ENCODE data around the gene FLT3LG.

Gene FLT3LG

DNA sequence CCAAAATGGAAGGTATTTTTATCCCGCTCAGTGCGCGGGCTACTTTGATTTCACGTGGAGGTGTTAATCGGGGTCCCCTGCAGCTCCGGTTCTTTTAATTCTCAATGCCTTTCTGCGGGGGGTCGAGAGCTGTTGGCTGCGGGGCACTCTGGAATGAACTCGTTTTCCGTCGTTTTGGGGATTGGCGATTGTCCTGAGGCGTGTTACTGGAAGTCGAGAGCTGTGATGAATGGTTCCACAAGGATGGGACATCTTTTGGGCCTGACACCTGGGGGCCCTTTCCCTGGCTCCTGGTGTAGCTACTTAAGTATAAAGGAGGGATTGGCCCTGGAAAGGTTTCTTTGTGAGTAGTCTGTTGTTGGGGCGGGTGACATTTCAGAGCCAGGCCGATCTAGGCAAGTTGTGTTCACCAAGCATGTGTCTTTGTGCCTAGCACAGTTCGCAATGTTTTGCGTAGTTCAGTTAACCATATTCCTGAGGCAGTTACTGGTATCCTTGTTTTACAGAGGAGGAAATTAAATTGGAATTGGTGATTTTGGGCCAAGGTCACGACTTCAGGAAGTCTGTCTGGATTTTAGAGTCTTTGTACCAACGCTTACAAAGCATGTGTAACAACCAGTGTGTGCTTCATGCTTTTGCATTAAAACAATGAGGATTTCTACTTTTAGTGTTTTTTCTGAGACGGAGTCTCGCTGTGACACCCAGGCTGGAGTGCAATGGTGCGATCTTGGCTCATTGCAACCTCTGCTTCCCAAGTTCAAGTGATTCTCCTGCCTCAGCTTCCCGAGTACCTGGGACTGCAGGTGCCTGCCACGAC, 14.2 kb downstream of the FLT3LG start:
- DNase-seq = no peak

DNA sequence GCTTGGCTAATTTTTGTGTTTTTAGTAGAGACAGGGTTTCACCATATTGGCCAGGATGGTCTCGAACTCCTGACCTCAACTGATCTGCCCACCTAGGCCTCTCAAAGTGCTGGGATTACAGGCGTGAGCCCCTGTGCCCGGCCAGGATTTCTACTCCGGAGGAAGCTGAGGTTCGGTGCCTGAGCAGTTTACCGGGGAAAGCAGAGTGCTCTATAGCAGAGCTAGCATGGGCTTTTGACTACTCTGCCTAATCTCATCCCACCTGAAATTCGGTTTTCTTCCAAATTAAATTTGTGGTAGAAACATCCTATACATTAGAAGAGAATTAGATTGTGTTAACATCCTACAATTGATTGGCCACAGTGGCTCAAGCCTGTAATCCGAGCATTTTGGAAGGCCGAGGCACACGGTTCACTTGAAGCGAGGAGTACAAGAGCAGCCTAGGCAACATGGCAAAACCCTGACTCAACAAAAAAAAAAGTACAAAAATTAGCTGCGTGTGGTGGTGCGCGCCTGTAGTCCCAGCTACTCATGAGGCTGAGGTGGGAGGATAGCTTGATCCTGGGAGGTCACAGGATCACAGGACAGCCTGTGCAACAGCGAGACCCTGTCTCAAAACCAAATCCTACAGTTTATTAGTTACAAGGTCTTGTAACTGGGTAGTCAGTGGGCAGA, 15.0 kb downstream of the FLT3LG start:
- DNase-seq = no peak

DNA sequence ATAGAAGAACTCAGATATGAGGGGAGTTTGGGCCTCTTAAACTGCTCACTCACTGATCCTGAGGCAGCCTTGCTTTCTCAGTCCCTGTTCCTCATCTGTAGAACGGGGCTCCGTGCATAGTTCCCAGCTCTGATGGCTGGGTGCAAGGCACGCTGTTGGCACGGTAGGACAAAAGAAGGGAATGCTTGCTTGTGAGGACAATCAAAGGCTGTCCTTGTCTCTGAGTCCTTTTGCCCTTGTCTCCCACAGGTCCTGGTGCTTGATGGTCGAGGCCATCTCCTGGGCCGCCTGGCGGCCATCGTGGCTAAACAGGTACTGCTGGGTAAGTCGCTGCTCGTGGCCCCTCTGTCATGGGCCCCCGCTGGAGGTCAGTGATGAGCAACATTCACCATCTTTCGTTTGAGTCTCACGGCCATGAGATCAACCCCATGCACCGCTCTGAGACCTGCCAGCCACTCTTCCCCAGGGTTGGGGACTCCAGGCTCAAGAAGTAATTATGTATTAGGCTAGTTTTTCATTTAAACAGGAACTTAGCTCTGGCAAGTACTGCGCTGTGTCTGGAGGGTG, 15.7 kb downstream of the FLT3LG start:
- no peak for DNase-seq

DNA sequence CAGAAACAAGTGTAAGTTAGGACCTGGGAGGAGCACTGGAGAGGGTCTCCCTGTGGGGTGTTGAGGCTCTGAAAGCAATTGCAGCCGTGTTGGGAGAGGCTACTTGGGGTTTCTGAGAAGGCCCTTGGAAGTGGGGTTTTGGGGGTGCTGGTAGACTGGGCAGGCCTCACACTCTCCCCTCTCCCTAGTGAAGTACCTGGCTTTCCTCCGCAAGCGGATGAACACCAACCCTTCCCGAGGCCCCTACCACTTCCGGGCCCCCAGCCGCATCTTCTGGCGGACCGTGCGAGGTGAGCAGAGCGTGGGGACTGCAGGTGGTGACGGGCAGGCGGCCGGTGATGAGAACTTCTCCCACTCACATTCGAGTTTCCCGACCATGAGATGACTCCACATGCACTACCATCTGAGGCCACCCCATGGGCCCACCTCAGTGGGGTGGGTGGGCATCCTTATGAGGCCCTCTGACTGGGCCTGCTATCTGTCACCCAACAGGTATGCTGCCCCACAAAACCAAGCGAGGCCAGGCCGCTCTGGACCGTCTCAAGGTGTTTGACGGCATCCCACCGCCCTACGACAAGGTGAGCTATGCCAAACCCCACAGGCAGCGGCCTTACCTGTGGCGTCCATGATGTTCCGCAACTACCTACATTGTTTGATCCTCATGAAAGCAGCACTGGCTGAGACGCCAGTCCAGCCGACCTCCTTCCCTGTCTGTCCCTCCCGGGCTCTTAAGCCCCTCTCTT, 16.4 kb downstream of the FLT3LG start:
- no peak for DNase-seq

DNA sequence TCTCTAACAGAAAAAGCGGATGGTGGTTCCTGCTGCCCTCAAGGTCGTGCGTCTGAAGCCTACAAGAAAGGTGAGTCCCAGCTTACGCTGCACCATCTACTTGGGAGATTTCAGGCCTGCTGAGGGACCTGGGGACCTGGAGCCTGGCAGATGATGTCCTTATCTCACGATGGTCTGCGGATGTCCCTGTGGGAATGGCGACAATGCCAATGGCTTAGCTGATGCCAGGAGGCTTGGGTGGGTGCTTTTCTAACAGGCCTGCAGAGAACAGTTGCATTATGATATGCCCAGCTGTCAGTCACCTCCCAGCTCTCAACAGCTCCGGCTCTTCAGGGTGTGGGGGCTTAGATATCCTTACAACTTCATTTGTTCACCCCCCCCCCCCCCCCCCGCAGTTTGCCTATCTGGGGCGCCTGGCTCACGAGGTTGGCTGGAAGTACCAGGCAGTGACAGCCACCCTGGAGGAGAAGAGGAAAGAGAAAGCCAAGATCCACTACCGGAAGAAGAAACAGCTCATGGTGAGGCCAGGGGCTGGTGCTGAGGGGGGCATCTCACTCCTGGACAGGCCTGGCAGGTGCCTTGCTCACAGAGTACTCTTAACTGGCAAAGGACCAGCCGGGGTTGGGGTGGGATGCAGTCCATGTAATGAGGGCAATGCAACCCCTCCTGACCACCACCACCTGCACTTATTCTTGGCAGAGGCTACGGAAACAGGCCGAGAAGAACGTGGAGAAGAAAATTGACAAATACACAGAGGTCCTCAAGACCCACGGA, 17.2 kb downstream of the FLT3LG start:
- DNase-seq = no peak

DNA sequence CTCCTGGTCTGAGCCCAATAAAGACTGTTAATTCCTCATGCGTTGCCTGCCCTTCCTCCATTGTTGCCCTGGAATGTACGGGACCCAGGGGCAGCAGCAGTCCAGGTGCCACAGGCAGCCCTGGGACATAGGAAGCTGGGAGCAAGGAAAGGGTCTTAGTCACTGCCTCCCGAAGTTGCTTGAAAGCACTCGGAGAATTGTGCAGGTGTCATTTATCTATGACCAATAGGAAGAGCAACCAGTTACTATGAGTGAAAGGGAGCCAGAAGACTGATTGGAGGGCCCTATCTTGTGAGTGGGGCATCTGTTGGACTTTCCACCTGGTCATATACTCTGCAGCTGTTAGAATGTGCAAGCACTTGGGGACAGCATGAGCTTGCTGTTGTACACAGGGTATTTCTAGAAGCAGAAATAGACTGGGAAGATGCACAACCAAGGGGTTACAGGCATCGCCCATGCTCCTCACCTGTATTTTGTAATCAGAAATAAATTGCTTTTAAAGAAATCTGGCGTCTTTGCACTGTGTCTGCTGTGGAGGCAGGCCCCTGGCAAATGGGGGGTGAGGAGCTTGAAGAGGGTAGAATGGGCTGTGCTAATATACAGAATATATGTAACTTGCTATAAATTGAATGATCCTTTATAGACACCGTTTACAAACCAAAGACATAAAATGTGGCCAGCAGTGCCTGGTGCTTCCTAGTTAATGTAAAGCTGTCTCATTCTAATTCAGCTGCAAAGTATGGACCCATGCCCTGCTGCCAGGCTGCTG, 18.0 kb downstream of the FLT3LG start:
- DNase-seq = no peak

DNA sequence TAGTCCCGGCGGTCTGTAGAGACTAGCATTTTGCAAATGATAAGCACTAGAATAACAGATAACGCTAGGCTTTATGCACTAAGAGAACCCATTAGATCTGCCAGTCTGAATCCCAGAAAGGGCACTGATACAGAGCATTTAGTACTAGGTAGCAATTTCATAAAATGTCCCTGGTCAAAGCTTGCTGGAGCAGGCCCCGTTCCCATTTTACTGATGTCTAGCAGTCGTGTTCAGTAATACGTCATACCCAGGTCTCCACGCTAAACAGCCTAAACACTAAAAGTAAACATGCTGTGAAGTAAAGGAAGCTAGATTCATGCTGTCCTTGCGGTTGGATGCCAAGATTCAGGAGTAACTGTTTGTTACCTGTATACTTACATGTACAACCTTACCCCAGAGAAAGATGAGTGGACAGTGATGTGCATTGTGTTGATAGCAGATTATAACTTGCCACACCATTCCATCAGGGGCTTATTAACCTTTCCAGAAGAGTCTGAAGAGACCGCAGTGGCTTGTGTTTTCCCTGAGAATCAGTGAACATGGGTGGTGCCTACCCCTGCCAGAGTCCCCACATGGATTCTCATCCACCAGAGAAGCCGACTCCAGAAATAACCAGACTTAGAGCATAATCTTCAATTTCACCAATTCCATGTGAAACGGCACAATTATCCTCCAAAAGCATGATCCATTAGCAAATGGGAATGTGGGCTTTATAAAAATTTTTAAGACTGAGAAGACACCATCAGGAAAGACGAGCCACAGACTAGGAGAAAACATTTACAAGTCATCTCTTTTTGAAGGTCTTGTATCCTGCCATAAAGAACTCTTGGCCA, 18.8 kb downstream of the FLT3LG start:
- DNase-seq = no peak

DNA sequence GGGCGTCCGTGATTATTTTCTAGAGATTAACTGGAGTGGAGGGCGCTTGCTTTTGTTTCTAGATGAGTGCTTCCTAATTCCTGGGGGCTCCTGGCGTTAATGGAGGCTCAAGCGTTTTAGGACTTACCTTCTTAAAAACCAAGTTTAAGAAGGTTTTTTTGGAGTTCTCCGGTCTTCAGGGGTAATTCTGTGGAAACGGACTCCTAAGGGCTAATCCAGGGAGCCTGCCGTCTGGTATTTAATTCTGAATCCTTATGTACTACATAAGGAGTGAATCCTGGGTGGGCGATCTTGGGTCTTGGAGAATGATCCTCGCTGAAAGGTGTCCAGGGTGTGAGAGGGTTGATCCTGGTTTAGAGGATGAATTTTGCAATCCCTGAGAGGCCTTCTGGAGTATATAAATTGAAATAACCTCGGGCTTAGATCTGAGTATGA, 22.6 kb downstream of the FLT3LG start:
- no peak for DNase-seq

DNA sequence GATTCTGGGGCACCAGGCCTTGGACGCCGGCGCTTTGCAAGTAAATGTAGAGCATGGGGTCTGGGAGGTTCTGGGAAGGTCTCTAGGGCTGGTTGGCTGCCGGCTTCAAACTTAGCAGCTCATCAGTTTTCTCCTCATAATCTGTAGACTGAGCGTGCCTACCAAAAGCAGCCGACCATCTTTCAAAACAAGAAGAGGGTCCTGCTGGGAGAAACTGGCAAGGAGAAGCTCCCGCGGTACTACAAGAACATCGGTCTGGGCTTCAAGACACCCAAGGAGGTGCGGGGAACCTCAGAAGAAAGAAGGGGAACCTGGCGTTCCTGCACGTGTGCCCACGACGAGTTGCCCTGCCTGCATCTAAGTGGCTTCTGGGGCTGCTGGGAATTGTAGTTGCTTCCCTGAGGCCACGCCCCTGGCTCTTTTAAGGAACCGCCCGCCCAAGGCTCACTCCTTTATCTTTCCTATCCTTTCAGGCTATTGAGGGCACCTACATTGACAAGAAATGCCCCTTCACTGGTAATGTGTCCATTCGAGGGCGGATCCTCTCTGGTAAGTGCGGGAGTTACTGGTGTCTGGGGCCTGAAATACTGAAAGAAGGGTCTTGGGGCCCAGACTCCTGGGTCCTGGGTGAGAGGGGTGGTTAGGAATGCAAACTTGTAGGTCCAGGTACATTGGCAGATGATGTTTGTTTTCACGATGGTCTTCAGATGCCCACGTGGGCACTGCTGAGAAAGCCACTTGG, 23.2 kb downstream of the FLT3LG start:
- DNase-seq = no peak

DNA sequence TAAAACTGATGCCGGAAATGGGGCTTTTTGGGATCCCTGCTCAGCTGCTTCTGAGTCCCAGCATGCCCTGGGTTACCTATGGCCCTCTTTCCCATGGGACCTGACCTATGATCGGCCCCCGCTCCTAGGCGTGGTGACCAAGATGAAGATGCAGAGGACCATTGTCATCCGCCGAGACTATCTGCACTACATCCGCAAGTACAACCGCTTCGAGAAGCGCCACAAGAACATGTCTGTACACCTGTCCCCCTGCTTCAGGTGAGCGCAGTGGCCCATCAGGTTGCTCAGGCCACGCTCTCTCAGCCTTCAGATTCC, 23.7 kb downstream of the FLT3LG start:
- DNase-seq = no peak

DNA sequence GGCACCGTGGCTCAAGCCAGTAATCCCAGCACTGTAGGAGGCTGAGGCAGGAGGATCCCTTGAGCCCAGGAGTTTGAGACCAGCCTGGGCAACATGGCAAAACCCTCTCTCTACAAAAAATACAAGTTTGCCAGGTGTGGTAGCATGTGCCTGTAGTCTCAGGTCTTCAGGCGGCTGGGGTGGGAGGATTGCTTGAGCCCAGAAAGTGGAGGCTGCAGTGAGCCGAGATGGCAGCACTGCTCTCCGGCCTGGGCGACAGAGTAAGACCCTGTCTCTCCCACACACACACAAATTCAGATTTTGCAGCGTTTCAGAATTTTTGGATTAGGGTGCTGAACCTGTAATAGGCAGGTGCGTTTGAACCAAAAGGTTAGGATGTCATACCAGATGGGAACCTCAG, 24.5 kb downstream of the FLT3LG start:
- DNase-seq = no peak

DNA sequence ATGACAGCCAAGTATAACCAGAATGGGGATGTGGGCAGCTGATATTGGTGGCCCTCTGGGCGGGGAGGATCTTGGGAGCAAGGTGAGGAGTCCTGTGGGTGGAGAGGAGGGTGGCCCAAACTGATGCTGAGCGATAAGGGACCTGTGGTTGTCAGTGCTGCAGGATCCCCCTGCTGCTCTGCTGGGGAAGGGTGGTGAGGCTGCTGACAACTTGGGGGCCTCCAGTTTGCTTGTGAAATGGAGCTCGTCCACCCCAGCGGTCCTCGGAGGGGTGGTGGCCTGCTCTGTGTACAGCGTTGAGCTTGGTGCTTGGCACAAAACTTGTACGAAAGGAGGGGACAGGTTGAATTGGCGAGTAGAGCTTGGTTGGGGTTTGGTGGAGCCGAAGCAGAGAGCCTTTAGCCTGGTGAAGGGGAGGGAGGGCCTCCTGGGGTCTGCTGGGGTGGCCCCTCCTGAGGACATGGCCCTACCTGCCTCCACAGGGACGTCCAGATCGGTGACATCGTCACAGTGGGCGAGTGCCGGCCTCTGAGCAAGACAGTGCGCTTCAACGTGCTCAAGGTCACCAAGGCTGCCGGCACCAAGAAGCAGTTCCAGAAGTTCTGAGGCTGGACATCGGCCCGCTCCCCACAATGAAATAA, 25.1 kb downstream of the FLT3LG start:
- no peak for DNase-seq

DNA sequence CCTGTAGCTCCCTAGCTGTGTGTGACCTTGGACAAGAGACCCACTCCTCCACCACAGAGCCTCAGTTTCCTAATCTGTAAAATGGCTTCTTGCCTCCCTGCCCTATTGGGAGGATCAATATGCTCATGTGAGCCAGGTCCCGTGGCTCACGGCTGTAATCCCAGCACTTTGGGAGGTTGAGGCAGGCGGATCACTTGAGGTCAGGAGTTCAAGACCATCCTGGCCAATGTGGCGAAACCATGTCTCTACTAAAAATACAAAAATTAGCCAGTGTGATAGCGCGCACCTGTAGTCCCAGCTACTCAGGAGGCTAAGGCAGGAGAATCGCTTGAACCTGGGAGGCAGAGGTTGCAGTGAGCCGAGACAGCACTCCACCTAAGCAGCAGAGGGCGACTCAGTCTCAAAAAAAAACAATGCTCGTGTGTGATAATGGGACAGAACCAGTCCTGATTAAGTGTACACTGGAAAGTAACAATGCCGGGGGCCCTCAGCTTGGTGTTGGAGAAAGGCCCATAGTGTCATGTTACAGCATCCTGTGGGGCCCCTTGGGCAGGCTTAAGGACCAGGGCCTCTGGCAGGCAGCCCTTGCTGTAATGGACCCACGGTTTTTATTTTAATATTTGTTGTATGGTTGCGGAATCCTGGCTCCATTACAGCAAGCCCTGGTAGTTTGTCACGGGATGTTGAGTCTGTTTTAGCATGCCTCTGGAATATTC, 29.0 kb downstream of the FLT3LG start:
- DNase-seq = peak; percentile 59

DNA sequence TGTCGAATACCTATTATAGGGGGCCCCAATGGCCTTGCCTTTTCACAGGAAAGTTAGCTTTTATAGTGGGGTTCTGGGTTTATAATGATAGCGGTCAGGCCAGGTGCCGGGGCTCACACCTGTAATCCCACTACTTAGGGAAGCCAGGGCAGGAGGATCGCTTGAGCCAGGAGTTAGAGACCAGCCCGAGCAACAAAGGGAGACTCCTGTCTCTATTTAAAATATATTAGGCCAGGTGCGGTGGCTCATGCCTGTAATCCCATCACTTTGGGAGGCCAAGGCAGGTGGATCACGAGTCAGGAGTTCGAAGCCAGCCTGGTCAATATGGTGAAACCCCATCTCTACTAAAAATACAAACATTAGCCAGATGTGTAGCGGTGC, 29.6 kb downstream of the FLT3LG start:
- DNase-seq = no peak

DNA sequence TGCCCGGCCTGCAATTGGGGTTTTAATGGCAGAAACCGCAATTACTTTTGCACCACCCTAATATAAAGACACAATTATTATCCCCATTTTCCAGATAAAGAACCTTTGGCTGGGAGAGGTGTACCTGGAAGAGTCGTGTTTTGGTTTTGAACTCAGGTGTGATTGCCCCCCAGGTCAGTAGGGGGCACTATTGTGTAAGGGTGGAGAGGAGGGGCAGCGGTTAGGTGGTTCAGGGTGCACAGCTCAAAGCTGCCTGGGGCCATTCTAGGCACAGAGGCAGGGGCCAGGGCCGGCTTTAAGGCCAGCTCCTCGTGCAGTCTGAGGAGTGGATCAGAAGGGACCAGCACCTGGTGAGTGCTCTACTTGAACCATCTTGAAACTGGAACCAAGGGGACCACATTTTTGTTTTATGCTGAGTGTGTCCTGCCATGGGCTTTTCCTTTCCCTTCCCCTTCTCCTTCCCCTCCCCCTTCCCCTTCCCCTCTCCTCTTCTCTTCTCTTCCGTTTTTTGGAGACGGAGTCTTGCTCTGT, 32.6 kb downstream of the FLT3LG start:
- no peak for DNase-seq

DNA sequence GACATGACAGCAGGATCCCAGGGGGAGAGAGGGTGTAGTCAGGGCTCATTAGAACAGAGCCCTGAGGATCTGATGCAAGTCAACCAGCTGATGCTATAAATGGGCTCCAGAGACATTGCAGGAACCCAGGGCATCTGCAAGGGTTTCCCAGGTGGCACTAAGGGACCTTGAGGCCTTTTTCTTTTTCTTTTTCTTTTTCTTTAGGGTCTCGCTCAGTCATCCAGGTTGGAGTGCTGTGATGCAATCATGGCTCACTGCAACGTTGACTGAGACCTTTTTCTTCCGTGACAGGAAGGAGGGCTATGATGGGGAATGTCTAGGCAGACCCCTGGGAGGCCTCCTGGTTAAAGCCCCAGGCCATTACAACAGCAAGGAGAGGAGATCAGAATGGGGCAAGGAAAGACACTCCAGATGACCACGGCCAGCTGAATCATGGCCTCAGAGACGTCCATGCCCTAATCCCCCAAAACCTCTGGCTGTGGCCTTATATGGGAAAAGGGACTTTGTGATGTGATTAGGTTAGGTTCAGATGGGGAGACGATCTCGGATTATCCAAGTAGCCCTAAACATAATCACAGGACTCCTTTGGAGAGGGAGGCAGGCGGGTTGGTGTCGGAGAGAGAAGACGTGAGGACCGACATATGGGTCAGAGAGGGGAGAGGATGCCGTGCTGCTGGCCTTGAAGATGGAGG, 33.9 kb downstream of the FLT3LG start:
- DNase-seq = no peak

DNA sequence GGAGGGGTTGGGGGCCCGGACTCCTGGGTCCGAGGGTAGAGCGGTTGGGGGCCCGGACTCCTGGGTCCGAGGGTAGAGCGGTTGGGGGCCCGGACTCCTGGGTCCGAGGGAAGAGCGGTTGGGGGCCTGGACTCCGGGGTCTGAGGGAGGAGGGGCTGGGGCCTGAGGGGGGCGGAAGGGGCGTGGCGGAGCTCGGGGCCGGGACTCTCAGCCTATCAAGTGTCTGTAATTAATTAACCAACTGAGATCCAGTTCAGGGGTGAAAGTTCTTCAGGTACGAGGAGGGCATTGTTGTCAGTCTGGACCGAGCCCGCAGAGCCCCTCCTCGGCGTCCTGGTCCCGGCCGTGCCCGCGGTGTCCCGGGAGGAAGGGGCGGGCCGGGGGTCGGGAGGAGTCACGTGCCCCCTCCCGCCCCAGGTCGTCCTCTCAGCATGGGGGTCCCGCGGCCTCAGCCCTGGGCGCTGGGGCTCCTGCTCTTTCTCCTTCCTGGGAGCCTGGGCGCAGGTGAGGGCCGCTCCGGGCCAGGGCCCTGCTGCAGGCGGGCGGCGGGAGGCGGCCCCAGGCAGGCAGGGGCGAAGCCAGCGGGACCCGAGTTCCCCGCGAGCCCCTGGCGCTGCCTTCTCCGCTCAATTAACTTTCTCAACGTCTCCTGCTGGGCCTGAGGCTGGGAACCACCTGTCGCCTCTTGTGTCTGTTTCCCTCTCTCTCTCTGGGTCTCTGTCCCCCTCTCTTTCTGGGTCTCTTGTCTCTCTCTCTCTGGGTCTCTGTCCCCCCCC, 39.1 kb downstream of the FLT3LG start:
- DNase-seq = peak; percentile 92

Data from right kidney (tissue), 1 donor.